Kidney (tissue), 14 donors: ENCODE results near the gene PHACTR1. TPM values are rescaled to one million over a fixed set of nuclear protein-coding genes. Genes with fewer than 3 reads are reported as not detected.
A peak's percentile ranks its signal among the peaks of the same experiment; 100 is the strongest.

Experiments used
- DNase-seq, 5 donors: peaks; one replicate each; pipeline ENCODE4 v3.0.0-alpha.2; 2013 to 2020
- FAIRE-seq: peaks from 2 replicates; lab custom pipeline; 2012; peaks lifted over from hg19 to GRCh38; lab: Jason Lieb, UNC
- H3K27ac ChIP-seq, 2 donors: one replicate each; pipeline ENCODE4 v1.7.0; 2013; ENCODE audit warnings: low read depth in 2 of 2, low read length in 2 of 2, inconsistent platforms in 1 of 2
- H3K27me3 ChIP-seq: one replicate; pipeline ENCODE4 v1.7.1; 2013; ENCODE audit warnings: low read length, inconsistent platforms; ENCODE audit not compliant: control insufficient read depth, insufficient read depth
- H3K36me3 ChIP-seq, 3 donors: one replicate each; pipeline versions ENCODE4 v1.7.0 to v1.7.1; 2013; ENCODE audit warnings: low read length in 3 of 3, control low read depth in 1 of 3, inconsistent platforms in 1 of 3; ENCODE audit not compliant: insufficient read depth in 3 of 3, control insufficient read depth in 2 of 3
- H3K4me1 ChIP-seq, 3 donors: one replicate each; pipeline versions ENCODE4 v1.7.0 to v1.7.1; 2013; ENCODE audit warnings: low read length in 3 of 3, inconsistent platforms in 1 of 3, low read depth in 1 of 3; ENCODE audit not compliant: control insufficient read depth in 2 of 3, insufficient read depth in 2 of 3
- H3K4me3 ChIP-seq, 3 donors: one replicate each; pipeline versions ENCODE4 v1.7.0 to v1.8.1; 2013; ENCODE audit warnings: low read length in 3 of 3, control low read depth in 1 of 3, inconsistent platforms in 1 of 3
- H3K9ac ChIP-seq, 3 donors: one replicate each; pipeline versions ENCODE4 v1.7.0 to v1.7.1; 2013; ENCODE audit warnings: low read length in 3 of 3, control low read depth in 1 of 3, inconsistent platforms in 1 of 3
- H3K9me3 ChIP-seq, 3 donors: one replicate each; pipeline versions ENCODE4 v1.7.0 to v1.7.1; 2013; ENCODE audit warnings: low read length in 3 of 3, control low read depth in 1 of 3, inconsistent platforms in 1 of 3; ENCODE audit not compliant: control insufficient read depth in 2 of 3, insufficient read depth in 1 of 3
- intact Hi-C: fragments of 100-400 bp; cut with DNase I; formaldehyde crosslinking; loops from one replicate; pipeline ENCODE4 v1.11.1; 2022
- polyA plus RNA-seq: library from polyadenylated mRNA; stranded (reverse); fragments of 350-450 nt; fragmentation: Illumina TruSeq; extraction: RNeasy Lipid Tissue Mini Kit (QIAGEN cat#74804); gene quantifications from one replicate; pipeline ENCODE4 v1.2.3, GENCODE V29; 2014; ENCODE audit warnings: low read depth, low replicate concordance; ENCODE audit not compliant: insufficient read depth
- total RNA-seq: library from RNA; stranded (reverse); fragmentation: NEBNext Ultra II Directional; extraction: Animal tissue kit (Norgen Biotek cat#: 25700); gene quantifications from one replicate; pipeline ENCODE4 v1.2.1, GENCODE V29; 2021
- TF ChIP-seq, protein P1 (sequence below): IDR thresholded peaks from 3 replicates; pipeline ENCODE4 v1.5.1; 2012; ENCODE audit warnings: mild to moderate bottlenecking, moderate library complexity, borderline replicate concordance; ENCODE audit not compliant: insufficient read depth; ENCODE audit errors: extremely low read depth
- donor health status: control.
- donor health status: control.
- donor health status: control.
- donor health status: control.
- donor health status: control.
- donor health status: DM: yes; HTN: yes; CAD: no.
- donor health status: Normal renal cell carcinoma (clear cell type).

Gene PHACTR1
- total and polyA plus RNA-seq, 2 donors from 2014 or later: 3.3 to 33.6 TPM

DNA sequence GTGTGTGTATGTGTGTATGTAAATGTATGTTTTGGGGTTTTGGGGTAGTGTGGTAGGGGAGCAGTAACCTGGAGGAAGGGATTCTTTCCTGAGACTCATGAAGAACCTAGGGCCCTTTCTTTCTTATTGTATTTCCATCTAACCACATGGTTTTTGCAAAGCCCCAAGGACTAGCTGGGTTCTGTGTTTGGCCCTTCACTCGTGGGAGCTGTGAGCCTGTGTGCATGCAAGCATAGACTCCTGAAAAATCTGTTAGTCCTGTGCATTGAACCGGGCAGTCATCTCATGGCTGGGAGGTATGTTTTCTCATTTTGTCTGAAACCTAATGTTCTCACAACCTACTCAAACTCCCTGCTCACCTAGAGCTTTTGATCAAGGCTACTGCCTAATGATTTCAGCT, 219.1 kb downstream of the PHACTR1 start:
- FAIRE-seq (no peak), DNase-seq (peak in 3 of 5 donors; percentile 38 to 69 (median 52))
- TF ChIP-seq, protein P1, sequence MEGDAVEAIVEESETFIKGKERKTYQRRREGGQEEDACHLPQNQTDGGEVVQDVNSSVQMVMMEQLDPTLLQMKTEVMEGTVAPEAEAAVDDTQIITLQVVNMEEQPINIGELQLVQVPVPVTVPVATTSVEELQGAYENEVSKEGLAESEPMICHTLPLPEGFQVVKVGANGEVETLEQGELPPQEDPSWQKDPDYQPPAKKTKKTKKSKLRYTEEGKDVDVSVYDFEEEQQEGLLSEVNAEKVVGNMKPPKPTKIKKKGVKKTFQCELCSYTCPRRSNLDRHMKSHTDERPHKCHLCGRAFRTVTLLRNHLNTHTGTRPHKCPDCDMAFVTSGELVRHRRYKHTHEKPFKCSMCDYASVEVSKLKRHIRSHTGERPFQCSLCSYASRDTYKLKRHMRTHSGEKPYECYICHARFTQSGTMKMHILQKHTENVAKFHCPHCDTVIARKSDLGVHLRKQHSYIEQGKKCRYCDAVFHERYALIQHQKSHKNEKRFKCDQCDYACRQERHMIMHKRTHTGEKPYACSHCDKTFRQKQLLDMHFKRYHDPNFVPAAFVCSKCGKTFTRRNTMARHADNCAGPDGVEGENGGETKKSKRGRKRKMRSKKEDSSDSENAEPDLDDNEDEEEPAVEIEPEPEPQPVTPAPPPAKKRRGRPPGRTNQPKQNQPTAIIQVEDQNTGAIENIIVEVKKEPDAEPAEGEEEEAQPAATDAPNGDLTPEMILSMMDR: no peak
- Histone ChIP-seq H3K4me1 (no peaks in the 10 kb centered on the region), H3K4me3 (no peak overlapping the region), H3K9ac (no peak overlapping the region), H3K27ac (no peak overlapping the region), H3K36me3 (no peaks in the 10 kb centered on the region), H3K27me3 (no peaks in the 10 kb centered on the region), H3K9me3 (no peaks in the 10 kb centered on the region)
- intact Hi-C loops: no loop called here

DNA sequence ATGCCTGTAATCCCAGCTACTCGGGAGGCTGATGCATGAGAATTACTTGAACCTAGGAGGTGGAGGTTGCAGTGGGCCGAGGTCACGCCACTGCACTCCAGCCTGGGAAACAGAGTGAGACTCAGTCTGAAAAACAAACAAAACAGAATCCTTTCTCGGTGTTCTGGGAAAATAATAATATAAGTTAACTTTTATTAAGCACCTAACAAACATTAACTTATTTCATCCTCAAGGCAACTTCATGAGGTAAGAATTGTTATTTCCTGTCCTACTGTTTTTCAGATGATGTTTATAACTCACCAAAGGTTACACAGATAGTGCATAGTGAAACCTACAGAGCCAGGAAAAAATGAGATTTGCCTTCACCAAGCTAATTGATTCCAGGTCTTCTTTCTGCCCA, 221.4 kb downstream of the PHACTR1 start:
- H3K36me3 ChIP-seq: no peaks in the 10 kb centered on the region
- no peaks in the 10 kb centered on the region for H3K9me3 ChIP-seq
- peaks cover 0 to 2% (median 0%) of the 10 kb centered on the region in 3 donors for H3K4me1 ChIP-seq
- no peak overlapping the region for H3K9ac ChIP-seq
- H3K27ac ChIP-seq: no peak overlapping the region
- no peaks in the 10 kb centered on the region for H3K27me3 ChIP-seq
- H3K4me3 ChIP-seq: no peak overlapping the region
- TF ChIP-seq, protein P1: no peak
- DNase-seq (no peak), FAIRE-seq (no peak)
- intact Hi-C loops: no loop called here

DNA sequence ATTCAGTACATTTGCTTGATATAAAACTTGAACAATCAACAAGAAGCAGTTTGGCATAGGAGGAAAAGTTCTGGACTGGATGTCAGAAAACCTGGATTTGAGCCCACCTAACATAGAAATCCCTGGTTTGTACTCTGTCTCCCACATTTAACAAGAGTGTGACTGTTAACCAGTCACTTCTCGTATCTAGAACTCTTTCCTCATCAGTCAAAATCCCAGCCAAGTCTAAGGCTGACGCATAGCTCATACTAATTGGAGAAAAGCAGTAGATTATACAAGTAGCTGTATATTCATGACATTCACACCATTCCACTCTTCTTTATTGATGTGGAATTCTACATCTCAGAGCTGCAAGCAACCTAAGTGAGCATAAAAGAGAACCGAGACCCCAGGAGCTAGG, 222.7 kb downstream of the PHACTR1 start:
- no peak for FAIRE-seq

More for the DNA sequence above, 222.7 kb downstream of the PHACTR1 start:
- H3K4me1 ChIP-seq: peaks cover 0 to 2% (median 2%) of the 10 kb centered on the region in 3 donors
- H3K27ac ChIP-seq: no peak overlapping the region
- H3K4me3 ChIP-seq: no peak overlapping the region
- no peaks in the 10 kb centered on the region for H3K36me3 ChIP-seq
- TF ChIP-seq, protein P1: no peak
- no peaks in the 10 kb centered on the region for H3K27me3 ChIP-seq
- no peak for DNase-seq
- intact Hi-C loops: no loop called here
- no peaks in the 10 kb centered on the region for H3K9me3 ChIP-seq
- no peak overlapping the region for H3K9ac ChIP-seq
